Fibroblast of skin of right biceps (primary cell): Measurements from ENCODE around the gene KCNT1.

ENCODE experiments used
- DNase-seq: peaks from one replicate; pipeline ENCODE4 v3.0.0-alpha.2; 2013

The KCNT1 gene

GRCh38 chr9:135749171-135750045, 47.4 kb downstream of the KCNT1 start:
- DNase-seq = no peak

GRCh38 chr9:135750786-135751185, 48.8 kb downstream of the KCNT1 start:
- no peak for DNase-seq

GRCh38 chr9:135751501-135751900, 49.5 kb downstream of the KCNT1 start:
- DNase-seq = no peak

- no peak for DNase-seq
Observed at GRCh38 chr9:135752281-135753204, 50.6 kb downstream of the KCNT1 start.

- no peak for DNase-seq
Observed at GRCh38 chr9:135753391-135754105, 51.6 kb downstream of the KCNT1 start.

GRCh38 chr9:135756576-135756975, 54.6 kb downstream of the KCNT1 start:
- no peak for DNase-seq

GRCh38 chr9:135757356-135757755, 55.4 kb downstream of the KCNT1 start:
- no peak for DNase-seq

GRCh38 chr9:135758056-135758455, 56.1 kb downstream of the KCNT1 start:
- no peak for DNase-seq

- no peak for DNase-seq
Observed at GRCh38 chr9:135758870-135759269, 56.9 kb downstream of the KCNT1 start.

GRCh38 chr9:135759676-135760300, 57.8 kb downstream of the KCNT1 start:
- no peak for DNase-seq

GRCh38 chr9:135760465-135760864, 58.5 kb downstream of the KCNT1 start:
- DNase-seq = no peak

- no peak for DNase-seq
Observed at GRCh38 chr9:135761150-135761844, 59.3 kb downstream of the KCNT1 start.

GRCh38 chr9:135761845-135762168, 59.8 kb downstream of the KCNT1 start:
- DNase-seq = no peak

- DNase-seq = no peak
Observed at GRCh38 chr9:135762921-135763320, 60.9 kb downstream of the KCNT1 start.

GRCh38 chr9:135763716-135764446, 61.9 kb downstream of the KCNT1 start:
- DNase-seq = no peak

GRCh38 chr9:135764731-135765130, 62.7 kb downstream of the KCNT1 start:
- no peak for DNase-seq

GRCh38 chr9:135765416-135765815, 63.4 kb downstream of the KCNT1 start:
- DNase-seq = no peak

GRCh38 chr9:135766251-135766650, 64.3 kb downstream of the KCNT1 start:
- DNase-seq = peak; percentile 14

GRCh38 chr9:135766707-135767106, 64.7 kb downstream of the KCNT1 start:
- DNase-seq = no peak

- DNase-seq = no peak
Observed at GRCh38 chr9:135768516-135769218, 66.7 kb downstream of the KCNT1 start.
